Measurements from ENCODE around the gene CLCN6.

CLCN6 gene

DNA sequence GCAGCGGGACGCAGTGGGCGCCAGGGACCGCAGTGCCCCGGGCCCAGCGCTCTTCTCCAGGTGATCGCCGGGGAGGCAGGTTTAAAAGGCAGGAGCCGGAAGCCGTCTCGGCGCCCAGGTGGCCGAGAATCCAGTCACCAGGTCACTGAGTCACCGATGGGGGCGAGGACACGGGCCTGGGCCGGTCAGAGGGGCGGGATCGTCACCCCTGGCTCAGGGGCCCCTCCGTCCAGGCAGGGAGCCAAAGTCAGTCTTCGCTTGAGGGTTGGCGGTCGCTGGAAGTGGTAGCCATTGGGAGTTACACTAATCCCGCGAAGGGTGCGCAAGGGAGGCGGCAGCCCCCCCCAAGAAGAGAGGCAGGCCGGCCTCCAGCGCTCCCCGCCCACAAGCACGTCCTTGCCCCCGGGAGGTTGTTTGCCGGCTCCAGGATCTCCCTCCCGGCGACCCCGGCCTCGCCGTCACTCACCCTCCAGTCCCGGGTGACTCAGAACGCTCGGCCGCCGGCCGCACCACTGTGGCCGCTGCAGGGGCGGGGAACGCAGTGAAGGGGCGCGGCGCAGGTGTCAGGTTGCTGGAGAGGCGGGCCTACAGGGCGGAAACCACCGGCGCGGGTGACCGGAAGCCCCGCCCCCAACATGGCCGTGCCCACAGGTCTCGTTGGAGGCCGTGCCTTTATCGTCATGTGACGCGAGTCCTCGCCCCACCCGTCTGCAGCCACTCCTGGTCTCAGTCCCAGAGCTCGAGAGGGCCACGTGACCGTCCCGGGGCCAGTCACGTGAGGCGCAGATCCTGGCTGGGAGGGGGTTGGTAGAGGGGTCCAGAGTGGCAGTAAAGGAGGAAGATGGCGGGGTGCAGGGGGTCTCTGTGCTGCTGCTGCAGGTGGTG lies at the start of gene CLCN6, which contains the start of gene MTHFR:
TSS of gene CLCN6 (plus strand) at position 770 of the 885 bp plus-strand sequence. CDS start at position 842, 72 bp downstream.
TSS of gene MTHFR (minus strand) at position 543 of the 885 bp plus-strand sequence. CDS start 2,848 bp downstream, outside the sequence.
- peak; percentile 98 for DNase-seq

- no peak for DNase-seq
Measured at GRCh38 chr1:11757047-11757446, 48.9 kb upstream of the CLCN6 start.

DNA sequence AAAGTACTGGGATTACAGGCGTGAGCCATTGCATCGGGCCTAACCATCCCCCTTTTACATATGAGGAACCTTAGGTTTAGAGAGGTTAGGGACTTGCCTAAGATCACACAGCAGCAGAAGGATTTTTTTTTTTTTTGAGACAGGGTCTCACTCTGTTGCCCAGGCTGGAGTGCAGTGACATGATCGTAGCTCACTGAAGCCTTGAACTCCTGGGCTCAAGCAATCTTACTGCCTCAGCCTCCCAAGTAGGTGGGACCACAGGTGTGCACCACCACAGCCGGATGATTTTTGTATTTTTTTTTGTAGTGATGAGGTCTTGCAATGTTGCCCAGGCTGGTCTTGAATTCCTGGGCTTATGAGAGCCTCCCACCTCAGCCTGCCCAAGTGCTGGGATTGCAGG lies 46.2 kb upstream of the CLCN6 start:
- DNase-seq = no peak

GRCh38 chr1:11761285-11761684 lies 44.7 kb upstream of the CLCN6 start:
- DNase-seq = no peak

DNA sequence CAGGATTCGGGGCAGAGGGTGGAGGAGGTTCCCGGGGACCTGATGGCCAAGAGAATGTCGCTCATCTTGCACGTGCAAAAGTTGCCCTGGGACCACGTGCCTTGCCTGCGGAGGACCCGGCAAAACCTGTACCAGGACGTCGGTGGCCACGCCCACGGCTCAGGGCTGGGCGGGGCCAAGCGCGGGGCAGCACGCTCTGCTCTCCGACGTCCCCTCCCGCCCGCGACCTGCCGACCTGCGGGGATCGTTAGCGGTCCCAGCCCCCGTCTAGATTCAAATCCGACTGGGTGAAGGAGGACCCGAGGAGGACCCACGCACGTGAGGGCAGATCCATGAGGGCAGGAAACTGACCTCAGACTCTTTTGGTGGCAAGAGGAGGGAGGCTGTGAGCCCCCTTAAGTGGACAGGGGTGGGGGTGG lies 44.0 kb upstream of the CLCN6 start, which contains the start of gene C1orf167:
TSS of gene C1orf167 (plus strand) at position 206 of the 419 bp plus-strand sequence. CDS start 2,208 bp downstream, outside the sequence.
- no peak for DNase-seq

- DNase-seq = no peak
Measured at GRCh38 chr1:11764115-11764514, 41.9 kb upstream of the CLCN6 start.

GRCh38 chr1:11764519-11764918 lies 41.5 kb upstream of the CLCN6 start:
- no peak for DNase-seq

GRCh38 chr1:11765661-11766428 lies 40.1 kb upstream of the CLCN6 start:
- DNase-seq = no peak

- DNase-seq = no peak
Measured at GRCh38 chr1:11766429-11766776, 39.6 kb upstream of the CLCN6 start.

GRCh38 chr1:11767922-11768704 lies 37.9 kb upstream of the CLCN6 start:
- no peak for DNase-seq

- no peak for DNase-seq
Measured at GRCh38 chr1:11768821-11769220, 37.2 kb upstream of the CLCN6 start.

- no peak for DNase-seq
Measured at GRCh38 chr1:11769274-11769673, 36.7 kb upstream of the CLCN6 start.

GRCh38 chr1:11770011-11770410 lies 36.0 kb upstream of the CLCN6 start:
- no peak for DNase-seq

GRCh38 chr1:11771481-11772043 lies 34.4 kb upstream of the CLCN6 start:
- no peak for DNase-seq

DNA sequence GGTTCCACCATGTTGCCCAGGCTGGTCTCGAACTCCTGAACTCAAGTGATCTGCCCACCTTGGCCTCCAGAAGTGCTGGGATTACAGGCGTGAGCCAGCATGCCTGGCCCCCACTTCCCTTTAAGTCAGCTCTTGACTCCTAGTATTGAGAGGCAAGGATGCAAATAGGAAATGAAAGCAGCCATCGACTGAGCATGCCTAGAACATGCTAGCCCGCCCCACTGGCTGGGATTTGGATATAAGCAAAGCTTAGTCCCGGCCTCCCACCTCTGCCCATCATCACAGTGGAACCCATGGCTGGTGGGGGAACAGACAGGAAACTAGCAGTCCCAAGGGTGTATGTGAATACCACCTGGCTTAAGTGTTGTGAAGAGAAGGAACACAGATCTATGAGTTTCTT lies 33.5 kb upstream of the CLCN6 start:
- no peak for DNase-seq

DNA sequence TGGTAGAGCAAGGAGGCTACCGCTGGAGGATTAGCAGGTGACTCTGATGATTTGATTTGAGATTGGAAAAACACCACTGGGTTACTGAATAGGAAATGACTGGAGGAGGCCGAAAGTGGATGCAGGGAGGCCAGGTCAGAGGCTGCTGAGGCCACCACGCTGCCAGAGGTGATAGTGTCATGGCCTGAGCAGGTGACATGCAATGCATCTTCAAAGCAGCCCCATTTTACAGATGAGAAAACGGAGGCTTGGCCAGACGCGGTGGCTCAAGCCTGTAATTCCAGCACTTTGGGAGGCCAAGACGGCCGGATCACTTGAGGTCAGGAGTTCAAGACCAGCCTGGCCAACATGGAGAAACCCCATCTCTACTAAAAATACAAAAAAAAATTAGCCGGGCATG lies 31.2 kb upstream of the CLCN6 start:
- DNase-seq = no peak

GRCh38 chr1:11777658-11778322 lies 28.2 kb upstream of the CLCN6 start:
- no peak for DNase-seq

DNA sequence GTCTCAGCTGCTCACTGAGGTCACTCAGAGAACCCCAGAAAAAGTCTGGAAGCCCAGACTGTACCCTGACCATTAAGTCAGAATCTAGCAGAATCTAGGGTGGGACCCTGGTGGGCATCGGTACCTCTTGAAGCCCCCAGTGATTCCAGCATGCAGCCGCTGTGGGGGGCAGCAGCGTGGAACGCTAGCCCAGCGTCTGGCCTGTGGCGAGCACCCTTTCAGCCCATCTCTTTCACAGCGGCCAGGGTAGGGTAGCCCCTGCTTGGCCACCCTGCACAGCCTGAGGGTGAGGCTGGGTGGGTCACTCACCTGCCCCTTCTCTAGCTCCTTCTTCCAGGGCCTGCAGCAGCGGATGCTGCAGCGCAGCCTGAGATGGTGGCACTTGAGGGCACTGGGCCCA lies 27.7 kb upstream of the CLCN6 start:
- no peak for DNase-seq

- no peak for DNase-seq
Measured at GRCh38 chr1:11778844-11779623, 27.0 kb upstream of the CLCN6 start.

- no peak for DNase-seq
Measured at GRCh38 chr1:11779715-11780379, 26.1 kb upstream of the CLCN6 start.

All from activated gamma-delta T cell treated with Interleukin-2 at 50 U/mL for 16 hours (primary cell).